IPS-20b (cell line): ENCODE measurements around the gene MYOF.
A peak's percentile ranks its signal among the peaks of the same experiment; 100 is the strongest.
"Not testable (repeated sequence)": the region's sequence is repeated elsewhere in the genome, so short reads cannot be mapped to it uniquely, and the experiment has no call there.

Experiments
- H3K27ac ChIP-seq: one replicate; pipeline ENCODE4 v1.5.1; 2013; ENCODE audit warnings: low read length
- H3K27me3 ChIP-seq: 2 replicates; pipeline ENCODE4 v1.6.1; 2013; ENCODE audit warnings: mild to moderate bottlenecking, low read length, inconsistent platforms; ENCODE audit not compliant: insufficient read depth
- H3K36me3 ChIP-seq: 2 replicates; pipeline ENCODE4 v1.6.1; 2013; ENCODE audit warnings: low read depth, mild to moderate bottlenecking, inconsistent platforms, low read length, moderate library complexity; ENCODE audit not compliant: insufficient read depth
- H3K4me1 ChIP-seq: 2 replicates; pipeline ENCODE4 v1.6.1; 2013; ENCODE audit warnings: mild to moderate bottlenecking, control low read depth, inconsistent platforms, low read length, moderate library complexity; ENCODE audit not compliant: insufficient read depth
- H3K4me3 ChIP-seq: 2 replicates; pipeline ENCODE4 v1.5.1; 2013; ENCODE audit warnings: mild to moderate bottlenecking, low read length, inconsistent platforms
- H3K9ac ChIP-seq: 2 replicates; pipeline ENCODE4 v1.6.1; 2013; ENCODE audit warnings: low read depth, mild to moderate bottlenecking, inconsistent platforms, low read length, moderate library complexity
- H3K9me3 ChIP-seq: 2 replicates; pipeline ENCODE4 v1.6.1; 2013; ENCODE audit warnings: mild to moderate bottlenecking, low read depth, low read length, inconsistent platforms; ENCODE audit not compliant: insufficient read depth

The MYOF gene

GRCh38 chr10:93451244-93451947 lies 30.7 kb downstream of the MYOF start:
- no peak overlapping the region for H3K9ac ChIP-seq
- H3K27ac ChIP-seq: no peak overlapping the region
- H3K9me3 ChIP-seq: no peaks in the 10 kb centered on the region
- H3K4me1 ChIP-seq: peaks cover 1% of the 10 kb centered on the region
- no peak overlapping the region for H3K4me3 ChIP-seq
- H3K36me3 ChIP-seq: no peaks in the 10 kb centered on the region
- H3K27me3 ChIP-seq: no peaks in the 10 kb centered on the region

DNA sequence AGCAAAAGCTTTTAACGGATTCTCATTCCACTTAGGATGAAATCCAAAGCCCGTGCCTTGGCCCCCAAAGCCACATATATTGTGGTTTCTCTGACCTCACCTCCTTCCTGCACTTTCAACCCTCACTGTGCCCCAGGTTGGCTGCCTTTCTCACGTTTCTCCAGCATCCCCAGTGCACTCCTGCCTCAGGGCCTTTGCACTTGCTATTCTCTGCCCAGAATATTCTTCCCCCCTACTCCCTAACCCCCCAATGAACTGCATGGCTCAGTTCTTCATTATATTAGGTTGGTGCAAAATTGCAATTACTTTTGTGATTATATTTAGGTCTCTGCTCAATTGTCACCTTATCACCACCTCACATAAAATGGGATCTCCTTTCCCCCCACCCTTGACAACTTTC lies 34.2 kb downstream of the MYOF start:
- H3K36me3 ChIP-seq: no peaks in the 10 kb centered on the region
- no peak overlapping the region for H3K27ac ChIP-seq
- no peaks in the 10 kb centered on the region for H3K27me3 ChIP-seq
- H3K9me3 ChIP-seq: no peaks in the 10 kb centered on the region
- no peak overlapping the region for H3K9ac ChIP-seq
- peaks cover 12% of the 10 kb centered on the region for H3K4me1 ChIP-seq
- no peak overlapping the region for H3K4me3 ChIP-seq

GRCh38 chr10:93447019-93447418 lies 35.1 kb downstream of the MYOF start:
- Histone ChIP-seq H3K27me3 (no peaks in the 10 kb centered on the region), H3K4me1 (peaks cover 15% of the 10 kb centered on the region), H3K36me3 (no peaks in the 10 kb centered on the region), H3K9ac (no peak overlapping the region), H3K9me3 (no peaks in the 10 kb centered on the region), H3K27ac (no peak overlapping the region), H3K4me3 (no peak overlapping the region)

DNA sequence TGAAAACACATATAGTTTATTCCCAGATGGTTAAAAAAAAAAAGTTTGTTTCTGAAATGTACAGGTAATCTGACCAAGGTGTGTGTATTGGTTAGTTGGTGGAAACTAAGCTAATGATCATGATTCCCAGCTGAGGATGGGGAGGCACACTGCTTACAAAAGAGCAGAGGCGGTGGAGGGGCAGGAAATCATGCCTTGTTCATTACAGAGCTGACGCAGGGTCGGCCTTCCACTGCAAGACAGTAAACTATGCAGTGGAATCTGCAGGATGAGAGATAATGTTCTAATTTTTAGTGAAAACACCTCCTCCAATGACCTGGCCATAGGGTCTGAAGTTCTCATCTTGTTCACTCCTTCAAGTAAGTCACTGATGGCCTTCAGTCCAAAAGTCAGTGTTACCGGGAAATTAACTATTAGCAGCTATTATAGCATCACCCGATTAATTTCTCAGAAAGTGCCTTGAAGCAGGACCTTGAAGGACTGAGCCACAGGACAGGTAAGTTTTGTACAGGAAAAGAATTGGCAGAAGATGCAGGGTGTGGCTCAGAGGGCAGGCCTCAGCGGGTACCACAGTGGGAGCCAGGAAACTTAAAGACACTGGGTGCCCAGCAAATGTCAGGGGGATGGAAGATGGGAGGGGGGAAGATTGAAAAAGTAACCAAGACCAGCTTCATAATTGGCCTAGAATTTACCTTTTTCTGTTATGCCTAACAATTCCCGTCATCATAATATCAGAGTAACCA lies 36.0 kb downstream of the MYOF start:
- Histone ChIP-seq H3K27me3 (no peaks in the 10 kb centered on the region), H3K4me3 (no peak overlapping the region), H3K9me3 (no peaks in the 10 kb centered on the region), H3K4me1 (peaks cover 15% of the 10 kb centered on the region), H3K36me3 (no peaks in the 10 kb centered on the region), H3K27ac (peak overlapping the region; percentile 69), H3K9ac (peak overlapping the region; percentile 63; the same call in 1 of the 2 replicates)

DNA sequence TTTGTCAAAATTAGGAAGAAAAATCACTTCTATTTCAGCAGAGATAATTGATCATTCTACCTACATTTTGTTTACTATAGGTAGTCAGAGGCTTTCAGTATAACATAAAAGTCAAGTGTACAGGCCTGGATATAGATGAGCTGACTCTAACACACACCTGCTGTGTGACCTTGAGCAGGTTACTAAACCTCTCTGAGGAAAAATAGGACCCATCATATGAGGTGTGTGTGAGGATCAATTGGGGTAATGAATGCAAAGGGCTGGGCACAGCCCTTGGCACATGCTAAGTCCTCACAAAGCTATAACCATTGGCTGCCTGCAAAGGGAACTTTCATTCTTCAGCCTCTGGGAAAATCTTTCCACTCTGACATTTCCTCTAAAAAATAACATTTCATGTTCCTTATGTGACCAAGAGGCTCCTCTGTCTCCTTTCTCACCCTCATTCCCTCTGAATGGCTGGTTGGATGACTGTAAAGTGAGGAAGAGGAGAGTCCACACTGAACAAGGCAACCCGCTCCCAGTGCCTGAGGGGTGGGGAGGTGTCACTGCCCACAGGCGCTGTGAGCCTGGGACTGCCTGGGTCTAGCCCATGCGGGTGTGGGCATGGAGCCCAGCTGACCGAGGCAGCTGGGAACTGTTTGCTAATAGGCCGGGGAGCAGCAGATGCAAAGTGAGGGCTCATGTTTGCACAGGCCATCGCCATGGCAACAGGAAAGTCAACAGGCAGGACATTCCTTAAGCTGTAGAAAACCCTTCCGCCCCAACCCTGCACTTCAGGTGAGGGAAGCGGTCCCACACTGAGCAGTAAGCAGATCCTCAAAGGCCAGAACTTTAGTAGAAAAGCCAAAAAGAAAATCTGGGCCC lies 36.8 kb downstream of the MYOF start:
- H3K36me3 ChIP-seq: no peaks in the 10 kb centered on the region
- H3K9ac ChIP-seq: peak overlapping the region; percentile 63; the same call in 1 of the 2 replicates
- H3K9me3 ChIP-seq: no peaks in the 10 kb centered on the region
- H3K27me3 ChIP-seq: no peaks in the 10 kb centered on the region
- H3K4me1 ChIP-seq: peaks cover 18% of the 10 kb centered on the region
- peak overlapping the region; percentile 69 for H3K27ac ChIP-seq
- H3K4me3 ChIP-seq: peak overlapping the region; percentile 16; the same call in 1 of the 2 replicates

- Histone ChIP-seq H3K36me3 (no peaks in the 10 kb centered on the region), H3K27ac (no peak overlapping the region), H3K4me1 (peaks cover 30% of the 10 kb centered on the region)
These were observed 38.7 kb downstream of the MYOF start for GRCh38 chr10:93443481-93443880.

DNA sequence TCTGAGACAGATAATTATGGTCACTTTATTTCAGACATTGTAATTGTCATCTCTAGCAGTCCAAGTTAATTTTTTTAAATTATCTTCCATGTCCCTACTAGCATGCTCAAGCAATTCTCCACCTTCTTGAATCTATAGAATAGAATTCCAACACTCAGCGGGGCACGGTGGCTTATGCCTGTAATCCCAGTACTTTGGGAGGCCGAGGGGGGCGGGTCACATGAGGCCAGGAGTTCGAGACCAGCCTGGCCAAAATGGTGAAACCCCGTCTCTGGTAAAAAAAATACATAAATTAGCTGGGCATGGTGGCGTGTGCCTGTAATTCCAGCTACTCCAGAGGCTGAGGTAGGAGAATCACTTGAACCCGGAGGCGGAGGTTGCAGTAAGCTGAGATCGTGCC lies 39.4 kb downstream of the MYOF start:
- H3K9ac ChIP-seq, H3K9me3 ChIP-seq, H3K4me3 ChIP-seq, H3K27me3 ChIP-seq, H3K36me3 ChIP-seq, H3K27ac ChIP-seq: not testable (repeated sequence)
- H3K4me1 ChIP-seq: peaks cover 38% of the 10 kb centered on the region

More at GRCh38 chr10:93443481-93443880, 38.7 kb downstream of the MYOF start:
- no peaks in the 10 kb centered on the region for H3K27me3 ChIP-seq
- H3K9ac ChIP-seq: no peak overlapping the region
- no peak overlapping the region for H3K4me3 ChIP-seq
- no peaks in the 10 kb centered on the region for H3K9me3 ChIP-seq

GRCh38 chr10:93440591-93441091 lies 41.5 kb downstream of the MYOF start:
- H3K9me3 ChIP-seq: no peaks in the 10 kb centered on the region
- H3K4me3 ChIP-seq: no peak overlapping the region
- no peaks in the 10 kb centered on the region for H3K36me3 ChIP-seq
- no peak overlapping the region; the same call in 1 of the 2 replicates for H3K9ac ChIP-seq
- H3K27ac ChIP-seq: no peak overlapping the region
- H3K4me1 ChIP-seq: peaks cover 49% of the 10 kb centered on the region
- H3K27me3 ChIP-seq: no peaks in the 10 kb centered on the region

- Histone ChIP-seq H3K36me3 (no peaks in the 10 kb centered on the region), H3K4me3 (peak overlapping the region; percentile 59), H3K27me3 (no peaks in the 10 kb centered on the region), H3K9me3 (no peaks in the 10 kb centered on the region), H3K9ac (peak overlapping the region; percentile 67; the same call in 1 of the 2 replicates), H3K4me1 (peaks cover 45% of the 10 kb centered on the region), H3K27ac (peak overlapping the region; percentile 73)
These were observed 43.4 kb downstream of the MYOF start for GRCh38 chr10:93438613-93439253.

DNA sequence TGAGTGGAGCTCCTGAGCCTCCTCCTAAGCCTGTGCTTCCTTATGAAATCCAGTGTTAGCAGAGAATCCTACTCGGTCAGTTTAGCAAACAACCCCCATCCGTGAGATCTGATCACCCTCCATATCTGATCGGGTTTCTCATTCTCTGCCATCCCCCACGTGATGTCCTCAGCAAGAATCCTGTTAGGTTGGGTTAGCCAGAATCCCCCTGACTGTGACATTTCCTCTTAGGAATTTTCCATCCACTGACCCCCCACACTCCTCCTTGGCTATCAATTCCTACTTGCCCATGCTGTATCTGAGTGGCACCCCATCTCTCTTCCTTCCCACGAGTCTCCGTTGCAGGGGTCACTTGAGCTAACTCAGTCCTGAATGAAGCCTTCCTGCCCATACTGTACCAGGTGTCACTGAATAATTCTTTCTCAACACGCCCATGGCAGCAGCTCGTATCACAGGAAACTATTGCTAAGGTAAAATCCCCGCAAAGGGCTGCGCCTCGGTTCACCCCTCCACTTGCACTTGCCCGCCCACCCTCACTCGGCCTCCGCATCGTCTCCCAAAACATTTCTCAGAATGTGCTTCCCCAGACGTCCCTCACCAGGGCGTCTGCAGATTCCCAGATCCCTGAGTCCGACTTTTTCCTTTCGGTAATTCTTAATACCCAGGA lies 44.1 kb downstream of the MYOF start:
- H3K27me3 ChIP-seq: no peaks in the 10 kb centered on the region
- peak overlapping the region; percentile 15 for H3K4me3 ChIP-seq
- peak overlapping the region; percentile 67; the same call in 1 of the 2 replicates for H3K9ac ChIP-seq
- peak overlapping the region; percentile 73 for H3K27ac ChIP-seq
- H3K9me3 ChIP-seq: no peaks in the 10 kb centered on the region
- peaks cover 45% of the 10 kb centered on the region for H3K4me1 ChIP-seq
- H3K36me3 ChIP-seq: no peaks in the 10 kb centered on the region
